Measurements from ENCODE around the gene BCR. TPM values are rescaled to one million over a fixed set of nuclear protein-coding genes. Genes with fewer than 3 reads are reported as not detected.

Gene BCR
- total and polyA plus RNA-seq, 12 donors, result 10.9 to 33.4 (median 25.8) TPM

- H3K4me1 ChIP-seq, result peaks cover 7 to 42% (median 29%) of the 10 kb centered on the region in 9 donors
- peak in 2 of 9 donors; percentile 13 to 15 for TF ChIP-seq CTCF (IDR thresholded peaks at IDR 0.05)
- no peak overlapping the region for H3K4me3 ChIP-seq
- DNase-seq, result peak; percentile 83 to 86
- intact Hi-C loops (cut with DNase I), result no loop called here
- H3K27me3 ChIP-seq, result no peaks in the 10 kb centered on the region
- H3K36me3 ChIP-seq, result peaks cover 0 to 17% (median 0%) of the 10 kb centered on the region in 9 donors
- H3K27ac ChIP-seq, result peak overlapping the region in 6 of 10 donors; percentile 26 to 57 (median 43)
- WGBS, 2 donors, result 46 to 52% methylated on average over 11 of the region's 11 CpGs
- H3K9me3 ChIP-seq, result no peaks in the 10 kb centered on the region
- ATAC-seq, result peak; percentile 85 to 97 (median 94)
Observed at GRCh38 chr22:23204541-23205157, 24.3 kb downstream of the BCR start.

DNA sequence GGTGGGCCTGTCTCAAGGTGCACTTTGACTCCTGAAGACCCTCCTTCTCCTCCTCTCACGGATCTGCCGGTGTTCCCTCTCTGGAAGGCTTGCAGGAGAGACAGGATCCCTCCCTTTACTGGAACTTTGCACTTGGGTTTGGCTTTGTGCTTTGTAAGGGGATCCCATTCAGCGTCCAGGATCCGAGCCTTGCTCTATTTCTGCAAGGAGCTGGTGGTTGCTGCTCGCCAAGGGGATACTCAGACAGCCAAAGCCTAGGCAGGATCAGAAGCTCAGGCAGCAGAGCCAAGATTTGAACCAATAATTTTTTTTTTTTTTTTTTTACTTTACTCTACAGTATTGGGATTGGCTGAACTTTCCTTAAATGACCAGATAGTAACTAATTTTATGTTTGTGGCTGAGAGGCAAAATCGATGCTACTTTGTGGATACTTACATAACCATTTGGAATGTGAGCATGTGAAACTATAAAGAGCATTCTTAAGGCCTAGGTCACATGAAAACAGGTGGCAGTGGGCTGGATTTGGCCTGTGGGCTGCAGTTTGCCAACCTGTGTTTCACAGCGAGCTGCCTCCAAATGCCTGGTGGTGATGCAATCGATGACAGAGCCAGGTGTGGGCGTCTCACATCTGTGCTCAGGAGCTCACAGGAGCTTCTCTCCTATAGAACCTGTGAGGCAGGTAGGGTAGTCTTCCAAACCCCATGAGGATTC, 25.2 kb downstream of the BCR start:
- no peak for TF ChIP-seq CTCF (IDR thresholded peaks at IDR 0.05)
- ATAC-seq (peak in 1 of 8 donors; percentile 35), DNase-seq (no peak)
- Histone ChIP-seq H3K36me3 (peaks cover 0 to 19% (median 0%) of the 10 kb centered on the region in 9 donors), H3K4me1 (peaks cover 7 to 41% (median 26%) of the 10 kb centered on the region in 9 donors), H3K9me3 (no peaks in the 10 kb centered on the region), H3K27me3 (no peaks in the 10 kb centered on the region), H3K4me3 (no peak overlapping the region), H3K27ac (peak overlapping the region in 4 of 10 donors; percentile 41 to 57 (median 50))
- 73 to 75% methylated on average over 9 of the region's 9 CpGs for WGBS, 2 donors
- intact Hi-C loops (cut with DNase I), result no loop called here

- Histone ChIP-seq H3K27me3 (no peaks in the 10 kb centered on the region), H3K27ac (no peak overlapping the region), H3K4me3 (no peak overlapping the region), H3K36me3 (peaks cover 0 to 19% (median 0%) of the 10 kb centered on the region in 9 donors), H3K4me1 (peaks cover 7 to 42% (median 30%) of the 10 kb centered on the region in 9 donors), H3K9me3 (no peaks in the 10 kb centered on the region)
- DNase-seq (no peak), ATAC-seq (no peak)
- no peak for TF ChIP-seq CTCF (IDR thresholded peaks at IDR 0.05)
- intact Hi-C loops (cut with DNase I), result no loop called here
Observed at GRCh38 chr22:23206915-23207314, 26.6 kb downstream of the BCR start.

DNA sequence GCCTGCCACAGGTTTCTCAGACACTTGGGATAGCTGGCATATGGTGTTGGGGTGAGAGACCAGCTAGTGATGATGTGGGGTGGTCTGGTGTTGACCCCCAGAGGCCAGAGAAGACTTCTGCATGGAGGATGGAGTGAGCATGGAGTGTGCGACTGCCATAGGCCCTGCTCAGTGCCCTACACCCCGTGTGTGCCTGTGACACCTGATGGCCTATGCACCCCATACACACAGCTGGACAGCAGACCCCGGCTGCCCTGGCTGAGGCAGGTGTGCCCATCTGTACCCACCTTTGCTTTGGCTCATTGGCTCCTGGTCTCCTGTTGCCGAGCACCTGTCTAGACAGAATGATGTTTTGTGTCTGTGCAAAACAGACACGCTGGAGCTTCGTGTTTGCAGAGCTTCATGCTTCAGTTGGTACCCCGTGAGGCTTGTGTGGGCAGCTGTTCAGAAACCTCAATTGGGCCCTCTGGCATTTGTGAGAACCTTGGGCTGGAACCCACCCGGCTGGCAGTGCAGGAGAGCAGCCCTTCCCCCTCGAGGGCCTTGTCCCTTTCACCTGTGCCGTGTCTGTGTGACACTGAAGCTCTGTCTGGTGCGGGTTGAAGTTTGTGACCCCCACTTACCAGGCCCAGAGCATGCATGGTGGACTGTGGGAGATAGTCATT, 27.6 kb downstream of the BCR start:
- no peak for TF ChIP-seq CTCF (IDR thresholded peaks at IDR 0.05)
- no peak for ATAC-seq
- DNase-seq, result no peak
- Histone ChIP-seq H3K4me1 (peaks cover 7 to 51% (median 35%) of the 10 kb centered on the region in 9 donors), H3K4me3 (no peak overlapping the region), H3K27me3 (no peaks in the 10 kb centered on the region), H3K27ac (no peak overlapping the region), H3K36me3 (peaks cover 0 to 23% (median 0%) of the 10 kb centered on the region in 9 donors), H3K9me3 (no peaks in the 10 kb centered on the region)
- intact Hi-C loops (cut with DNase I), result no loop called here
- 96% methylated on average over 11 of the region's 11 CpGs for WGBS, 2 donors
